ENCODE results near the gene MRPL36.
"Not testable (repeated sequence)": the region's sequence is repeated elsewhere in the genome, so short reads cannot be mapped to it uniquely, and the experiment has no call there.

The MRPL36 gene

DNA sequence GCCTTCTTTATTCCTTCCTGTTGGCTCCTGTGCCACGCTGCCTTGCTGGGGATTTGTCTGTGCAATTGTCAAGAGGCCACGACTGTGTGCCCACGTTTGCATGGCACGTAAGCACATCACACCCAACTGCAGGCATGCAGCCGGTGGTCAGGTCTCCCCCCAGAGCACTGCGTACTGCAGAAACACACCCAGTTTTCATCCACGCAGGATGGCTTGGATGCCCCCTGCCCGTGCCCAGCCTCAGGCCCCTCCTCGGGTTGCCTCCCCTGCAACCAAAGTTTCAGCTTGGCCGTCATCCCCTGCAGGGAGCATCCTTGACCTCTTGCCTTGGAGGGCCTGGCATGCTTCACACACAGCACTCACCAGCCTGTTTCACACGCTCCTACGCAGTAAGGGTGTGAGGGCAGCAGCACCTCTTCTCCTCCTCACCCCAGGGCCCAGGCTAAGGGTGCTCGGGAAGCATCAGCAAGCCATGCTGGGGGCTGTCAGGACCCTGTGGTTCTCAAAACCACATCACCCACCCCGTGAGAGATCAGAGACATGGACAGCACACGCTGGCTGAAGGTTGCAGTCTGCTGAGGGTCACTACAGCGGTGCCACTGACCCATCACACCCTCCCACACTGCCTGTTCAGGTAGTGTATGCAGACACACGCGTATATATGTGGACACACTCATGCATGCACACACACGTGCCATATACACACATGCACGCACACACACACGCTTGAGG is 3.1 kb downstream of the MRPL36 start:
- Histone ChIP-seq H3K4me1 (ENCODE audit: control insufficient read depth, insufficient read depth, low read length) (peaks cover 6% of the 10 kb centered on the region), H3K9me3 (ENCODE audit: control insufficient read depth, low read length) (no peaks in the 10 kb centered on the region), H3K36me3 (ENCODE audit: control insufficient read depth, insufficient read depth, low read length) (peaks cover 19% of the 10 kb centered on the region), H3K27me3 (ENCODE audit: control insufficient read depth, insufficient read depth, low read length, poor library complexity, severe bottlenecking) (no peaks in the 10 kb centered on the region), H3K4me3 (ENCODE audit: insufficient read depth, low read depth, low read length) (no peak overlapping the region), H3K27ac (ENCODE audit: insufficient read depth, low read depth, low read length, poor library complexity, severe bottlenecking) (no peak overlapping the region)
- WGBS, 2 experiments = 86% methylated on average over 21 of the region's 21 CpGs

DNA sequence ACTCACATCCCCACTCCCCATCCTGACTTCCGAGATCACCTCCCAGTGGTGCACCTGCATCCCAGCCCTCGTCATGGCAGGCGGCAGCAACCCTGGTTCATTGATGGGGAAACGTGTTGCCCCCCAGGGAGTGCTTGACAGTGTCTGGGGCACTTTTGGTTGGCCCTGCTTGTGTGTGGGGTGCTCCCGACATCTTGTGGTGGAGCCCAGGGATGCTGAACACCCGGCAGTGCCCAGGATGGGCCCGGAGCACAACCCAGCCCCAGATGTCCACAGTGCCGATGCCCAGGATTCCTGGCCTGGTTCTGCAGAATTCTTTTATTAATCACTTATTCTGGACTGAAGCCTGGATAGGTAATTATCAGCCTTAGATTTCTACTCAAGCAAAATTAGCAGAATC is 3.7 kb downstream of the MRPL36 start:
- WGBS, 2 experiments = 88 to 93% methylated on average over 8 of the region's 8 CpGs
- peaks cover 6% of the 10 kb centered on the region for H3K4me1 ChIP-seq (ENCODE audit: control insufficient read depth, insufficient read depth, low read length)
- H3K27me3 ChIP-seq (ENCODE audit: control insufficient read depth, insufficient read depth, low read length, poor library complexity, severe bottlenecking) = no peaks in the 10 kb centered on the region
- H3K9me3 ChIP-seq (ENCODE audit: control insufficient read depth, low read length) = no peaks in the 10 kb centered on the region
- peaks cover 19% of the 10 kb centered on the region for H3K36me3 ChIP-seq (ENCODE audit: control insufficient read depth, insufficient read depth, low read length)
- no peak overlapping the region for H3K27ac ChIP-seq (ENCODE audit: insufficient read depth, low read depth, low read length, poor library complexity, severe bottlenecking)
- H3K4me3 ChIP-seq (ENCODE audit: insufficient read depth, low read depth, low read length) = no peak overlapping the region

DNA sequence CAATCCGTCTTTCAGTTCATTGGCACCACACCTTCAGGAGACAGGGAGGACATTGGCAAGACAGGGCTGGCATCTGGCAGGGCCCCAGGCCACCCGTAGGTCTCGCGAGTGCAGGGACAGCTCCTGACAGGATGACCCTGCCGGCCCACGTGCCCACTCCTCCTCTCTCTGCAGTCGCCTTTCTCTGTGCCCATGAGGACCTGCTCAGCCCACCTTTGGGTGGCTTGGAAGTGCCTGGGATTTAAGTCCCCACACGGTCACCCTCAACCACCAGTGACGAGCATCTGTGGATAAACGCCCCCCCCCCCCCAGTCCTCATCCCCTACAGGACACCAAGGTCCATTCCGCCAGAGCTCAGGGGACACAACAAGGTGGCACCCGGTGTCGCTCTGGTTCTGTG is 4.1 kb downstream of the MRPL36 start:
- H3K27me3 ChIP-seq (ENCODE audit: control insufficient read depth, insufficient read depth, low read length, poor library complexity, severe bottlenecking) = no peaks in the 10 kb centered on the region
- H3K27ac ChIP-seq (ENCODE audit: insufficient read depth, low read depth, low read length, poor library complexity, severe bottlenecking) = no peak overlapping the region
- peaks cover 6% of the 10 kb centered on the region for H3K4me1 ChIP-seq (ENCODE audit: control insufficient read depth, insufficient read depth, low read length)
- WGBS, 2 experiments = 73 to 75% methylated on average over 13 of the region's 13 CpGs
- H3K9me3 ChIP-seq (ENCODE audit: control insufficient read depth, low read length) = no peaks in the 10 kb centered on the region
- peaks cover 19% of the 10 kb centered on the region for H3K36me3 ChIP-seq (ENCODE audit: control insufficient read depth, insufficient read depth, low read length)
- no peak overlapping the region for H3K4me3 ChIP-seq (ENCODE audit: insufficient read depth, low read depth, low read length)

DNA sequence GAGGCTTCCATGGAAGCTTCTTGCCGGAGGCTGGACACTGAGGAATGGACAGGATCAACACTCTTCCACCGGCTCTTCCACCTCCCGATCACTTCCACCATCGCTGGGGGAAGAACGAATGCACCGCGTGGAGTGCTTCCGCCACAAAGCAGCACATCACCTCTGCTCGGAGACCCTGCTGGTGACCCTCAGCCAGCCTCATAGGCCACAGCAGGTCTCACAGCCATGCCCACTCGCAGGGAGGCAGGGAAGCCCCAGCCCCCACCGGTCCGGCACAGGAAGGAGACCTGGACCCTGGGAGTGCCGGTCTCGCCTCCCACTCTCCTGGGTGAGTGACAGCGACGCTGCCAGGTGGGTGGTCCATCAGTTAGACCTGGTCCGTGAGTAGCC is 4.7 kb downstream of the MRPL36 start:
- peaks cover 6% of the 10 kb centered on the region for H3K4me1 ChIP-seq (ENCODE audit: control insufficient read depth, insufficient read depth, low read length)
- no peak overlapping the region for H3K4me3 ChIP-seq (ENCODE audit: insufficient read depth, low read depth, low read length)
- H3K36me3 ChIP-seq (ENCODE audit: control insufficient read depth, insufficient read depth, low read length) = peaks cover 19% of the 10 kb centered on the region
- H3K27ac ChIP-seq (ENCODE audit: insufficient read depth, low read depth, low read length, poor library complexity, severe bottlenecking) = no peak overlapping the region
- H3K9me3 ChIP-seq (ENCODE audit: control insufficient read depth, low read length) = no peaks in the 10 kb centered on the region
- H3K27me3 ChIP-seq (ENCODE audit: control insufficient read depth, insufficient read depth, low read length, poor library complexity, severe bottlenecking) = no peaks in the 10 kb centered on the region
- WGBS, 2 experiments = 91 to 92% methylated on average over 17 of the region's 17 CpGs

DNA sequence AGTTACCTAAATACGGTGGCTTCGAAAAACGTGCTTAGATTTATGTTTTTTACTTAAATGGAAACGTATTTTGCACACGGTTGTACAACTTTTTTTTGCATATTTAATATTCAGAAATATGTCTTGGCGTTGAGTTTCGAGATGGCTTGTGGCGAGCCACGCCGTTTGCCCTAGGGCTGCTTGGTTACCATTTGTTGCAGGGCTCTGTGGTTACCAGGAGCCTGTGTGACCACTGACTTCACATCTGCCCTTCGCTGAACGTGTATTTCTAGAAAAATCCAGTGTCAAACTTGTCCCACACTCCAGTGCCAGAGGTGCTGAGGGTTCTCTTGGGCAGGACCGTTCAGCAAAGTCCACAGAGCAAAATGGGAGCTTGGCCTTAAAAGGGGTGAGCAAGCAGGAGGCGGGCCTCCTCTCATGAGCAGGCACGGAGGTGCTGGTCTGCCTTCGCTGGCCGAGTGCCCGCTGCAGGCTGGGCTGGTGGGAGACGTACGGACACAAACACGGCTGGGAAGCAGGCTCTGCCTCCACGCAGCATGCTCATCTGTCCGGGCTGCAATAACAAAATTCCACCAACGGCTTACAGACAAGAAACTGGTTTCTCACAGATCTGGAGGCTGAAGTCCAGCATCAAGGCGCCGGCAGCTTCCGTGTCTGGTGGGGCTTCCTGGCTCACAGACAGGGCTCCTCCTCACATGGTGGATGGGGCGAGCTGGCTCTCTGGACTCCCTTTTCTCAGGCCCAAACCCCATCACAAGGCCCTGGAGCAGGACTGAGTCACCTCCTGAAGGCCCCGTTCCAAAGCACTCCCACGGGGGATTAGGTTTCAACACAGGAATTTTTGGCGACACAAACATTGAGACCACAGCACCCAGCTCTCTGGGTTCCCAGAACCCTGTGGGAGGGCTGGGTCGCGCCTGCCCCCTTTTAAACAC is 5.4 kb downstream of the MRPL36 start:
- H3K9me3 ChIP-seq (ENCODE audit: control insufficient read depth, low read length) = no peaks in the 10 kb centered on the region
- WGBS, 2 experiments = 94% methylated on average over 33 of the region's 33 CpGs
- no peak overlapping the region for H3K27ac ChIP-seq (ENCODE audit: insufficient read depth, low read depth, low read length, poor library complexity, severe bottlenecking)
- no peak overlapping the region for H3K4me3 ChIP-seq (ENCODE audit: insufficient read depth, low read depth, low read length)
- H3K4me1 ChIP-seq (ENCODE audit: control insufficient read depth, insufficient read depth, low read length) = peaks cover 6% of the 10 kb centered on the region
- peaks cover 19% of the 10 kb centered on the region for H3K36me3 ChIP-seq (ENCODE audit: control insufficient read depth, insufficient read depth, low read length)
- H3K27me3 ChIP-seq (ENCODE audit: control insufficient read depth, insufficient read depth, low read length, poor library complexity, severe bottlenecking) = no peaks in the 10 kb centered on the region

DNA sequence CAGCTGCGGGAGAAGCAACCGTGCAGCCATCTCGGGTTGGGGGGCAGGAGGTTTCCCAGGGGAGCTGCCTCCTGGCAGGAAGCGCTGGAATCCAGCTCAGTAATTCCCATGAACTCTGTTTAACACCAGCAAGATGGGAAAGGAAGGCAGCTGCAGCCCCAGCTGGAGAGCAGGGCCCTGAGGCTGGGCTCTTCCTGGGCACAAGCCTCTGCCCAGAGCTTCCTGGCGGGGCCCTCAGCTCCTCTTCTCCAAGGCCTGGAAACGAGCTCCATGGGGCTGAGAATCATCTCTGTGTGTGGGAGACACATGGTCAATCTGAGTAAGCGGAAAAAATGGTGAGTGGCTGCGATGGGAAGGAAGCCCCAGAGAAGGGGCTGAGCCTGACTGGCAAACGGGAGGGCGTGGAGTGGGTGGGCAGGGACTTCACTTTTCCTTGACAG is 6.3 kb downstream of the MRPL36 start:
- no peak overlapping the region for H3K27ac ChIP-seq (ENCODE audit: insufficient read depth, low read depth, low read length, poor library complexity, severe bottlenecking)
- H3K9me3 ChIP-seq (ENCODE audit: control insufficient read depth, low read length) = no peaks in the 10 kb centered on the region
- 89 to 93% methylated on average over 10 of the region's 10 CpGs for WGBS, 2 experiments

DNA sequence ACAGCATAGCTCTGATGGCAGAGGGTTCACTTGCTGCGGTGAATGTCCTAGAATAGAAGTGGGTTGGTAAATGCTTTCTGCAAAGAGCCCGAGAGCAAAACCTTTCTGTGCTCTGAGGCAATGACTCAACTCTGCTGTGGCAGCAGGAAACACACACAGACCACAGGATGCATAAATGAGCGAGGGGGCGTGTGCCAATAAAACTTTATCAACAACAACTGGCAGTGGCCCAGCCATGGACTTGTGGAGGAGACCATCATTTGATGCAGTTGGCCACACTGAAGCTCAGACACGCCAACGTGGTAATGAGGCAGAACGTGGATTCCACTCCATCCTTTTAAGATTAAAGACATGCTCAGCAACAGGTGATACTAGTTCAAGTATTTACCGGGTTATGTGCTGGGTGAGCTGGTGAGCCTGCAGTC is 6.8 kb downstream of the MRPL36 start:
- Histone ChIP-seq H3K9me3 (ENCODE audit: control insufficient read depth, low read length) (no peaks in the 10 kb centered on the region), H3K4me1 (ENCODE audit: control insufficient read depth, insufficient read depth, low read length) (no peaks in the 10 kb centered on the region), H3K36me3 (ENCODE audit: control insufficient read depth, insufficient read depth, low read length) (peaks cover 14% of the 10 kb centered on the region), H3K27me3 (ENCODE audit: control insufficient read depth, insufficient read depth, low read length, poor library complexity, severe bottlenecking) (no peaks in the 10 kb centered on the region), H3K4me3 (ENCODE audit: insufficient read depth, low read depth, low read length) (no peak overlapping the region), H3K27ac (ENCODE audit: insufficient read depth, low read depth, low read length, poor library complexity, severe bottlenecking) (no peak overlapping the region)
- WGBS, 2 experiments = 88 to 91% methylated on average over 8 of the region's 8 CpGs

More for the DNA sequence above, 6.3 kb downstream of the MRPL36 start:
- Histone ChIP-seq H3K4me1 (ENCODE audit: control insufficient read depth, insufficient read depth, low read length) (no peaks in the 10 kb centered on the region), H3K27me3 (ENCODE audit: control insufficient read depth, insufficient read depth, low read length, poor library complexity, severe bottlenecking) (no peaks in the 10 kb centered on the region), H3K36me3 (ENCODE audit: control insufficient read depth, insufficient read depth, low read length) (peaks cover 19% of the 10 kb centered on the region), H3K4me3 (ENCODE audit: insufficient read depth, low read depth, low read length) (no peak overlapping the region)

DNA sequence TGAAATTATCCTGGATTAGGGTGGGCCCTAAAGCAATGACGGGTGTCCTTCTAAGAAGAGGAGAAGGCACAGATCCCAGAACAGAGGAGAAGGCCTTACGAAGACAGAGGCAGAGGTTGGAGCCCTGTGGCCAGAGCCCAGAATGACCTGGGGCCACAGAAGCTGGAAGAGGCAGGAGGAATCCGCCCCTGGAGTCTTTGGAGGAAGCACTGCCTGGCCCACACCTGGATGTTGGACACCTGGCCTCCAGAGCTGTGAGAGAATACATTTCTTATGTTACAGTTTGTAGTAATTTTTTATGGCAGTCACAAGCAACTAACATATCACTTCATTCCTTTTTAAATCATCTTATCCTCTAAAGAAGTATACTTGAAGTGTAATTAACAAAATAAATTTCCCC is 8.5 kb downstream of the MRPL36 start:
- WGBS, 2 experiments = 84 to 88% methylated on average over 3 of the region's 3 CpGs
- H3K27ac ChIP-seq (ENCODE audit: insufficient read depth, low read depth, low read length, poor library complexity, severe bottlenecking) = no peak overlapping the region
- no peak overlapping the region for H3K4me3 ChIP-seq (ENCODE audit: insufficient read depth, low read depth, low read length)
- no peaks in the 10 kb centered on the region for H3K27me3 ChIP-seq (ENCODE audit: control insufficient read depth, insufficient read depth, low read length, poor library complexity, severe bottlenecking)
- H3K36me3 ChIP-seq (ENCODE audit: control insufficient read depth, insufficient read depth, low read length) = no peaks in the 10 kb centered on the region
- H3K9me3 ChIP-seq (ENCODE audit: control insufficient read depth, low read length) = no peaks in the 10 kb centered on the region
- no peaks in the 10 kb centered on the region for H3K4me1 ChIP-seq (ENCODE audit: control insufficient read depth, insufficient read depth, low read length)

DNA sequence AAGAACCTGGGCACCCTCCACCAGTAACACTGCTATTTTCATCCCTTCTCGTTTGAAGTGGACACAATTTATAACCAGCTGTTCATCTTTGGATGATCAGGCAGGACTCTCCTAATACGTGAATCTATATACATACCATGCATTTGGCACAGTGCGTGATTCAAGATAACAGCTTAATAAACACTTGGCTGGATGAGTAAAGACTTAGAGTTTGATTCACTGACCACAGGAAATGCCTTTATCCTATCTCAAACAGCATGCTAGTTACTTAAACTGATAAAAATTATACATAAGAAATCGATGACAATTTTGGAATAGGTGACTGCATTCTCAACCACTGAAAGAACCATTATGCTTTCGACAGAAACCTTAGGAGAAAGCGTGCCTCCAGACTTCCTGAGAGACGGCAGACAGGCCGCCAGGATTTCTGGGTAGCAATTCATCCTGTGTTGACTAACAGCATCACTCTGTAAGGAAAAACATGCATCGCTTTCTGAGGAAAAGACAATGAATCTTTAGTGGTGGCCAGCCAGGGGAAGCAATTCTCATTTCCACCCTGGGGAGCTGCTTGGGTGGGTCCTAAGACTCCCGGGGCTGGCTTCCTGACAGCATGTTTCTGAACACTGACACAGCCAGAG is 9.7 kb downstream of the MRPL36 start:
- H3K27ac ChIP-seq (ENCODE audit: insufficient read depth, low read depth, low read length, poor library complexity, severe bottlenecking) = no peak overlapping the region
- no peak overlapping the region for H3K4me3 ChIP-seq (ENCODE audit: insufficient read depth, low read depth, low read length)
- no peaks in the 10 kb centered on the region for H3K36me3 ChIP-seq (ENCODE audit: control insufficient read depth, insufficient read depth, low read length)
- no peaks in the 10 kb centered on the region for H3K9me3 ChIP-seq (ENCODE audit: control insufficient read depth, low read length)
- H3K27me3 ChIP-seq (ENCODE audit: control insufficient read depth, insufficient read depth, low read length, poor library complexity, severe bottlenecking) = no peaks in the 10 kb centered on the region
- WGBS, 2 experiments = 48 to 54% methylated on average over 10 of the region's 10 CpGs
- H3K4me1 ChIP-seq (ENCODE audit: control insufficient read depth, insufficient read depth, low read length) = no peaks in the 10 kb centered on the region

DNA sequence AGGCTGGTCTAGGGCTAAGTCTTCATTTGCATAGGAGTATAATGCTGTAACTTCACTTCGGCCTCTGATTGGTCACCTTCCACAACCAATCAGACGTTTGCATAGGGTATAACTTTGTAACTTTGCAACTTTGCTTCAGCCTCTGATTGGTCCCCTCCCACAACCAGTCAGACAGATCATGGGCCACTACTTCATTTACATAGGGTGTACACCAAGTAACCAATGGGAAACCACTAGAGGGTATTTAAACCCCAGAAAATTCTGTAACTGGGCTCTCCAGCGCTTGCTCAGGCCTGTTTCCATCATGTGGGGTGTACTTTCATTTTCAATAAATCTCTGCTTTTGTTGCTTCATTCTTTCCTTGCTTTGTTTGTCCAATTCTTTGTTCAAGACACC is 10.2 kb downstream of the MRPL36 start:
- not testable (repeated sequence) for H3K27ac ChIP-seq (ENCODE audit: insufficient read depth, low read depth, low read length, poor library complexity, severe bottlenecking); H3K4me3 ChIP-seq (ENCODE audit: insufficient read depth, low read depth, low read length); H3K9me3 ChIP-seq (ENCODE audit: control insufficient read depth, low read length); H3K36me3 ChIP-seq (ENCODE audit: control insufficient read depth, insufficient read depth, low read length); H3K4me1 ChIP-seq (ENCODE audit: control insufficient read depth, insufficient read depth, low read length); H3K27me3 ChIP-seq (ENCODE audit: control insufficient read depth, insufficient read depth, low read length, poor library complexity, severe bottlenecking)
- WGBS, 2 experiments = 88 to 93% methylated on average over 3 of the region's 3 CpGs

Measured in ectodermal cell (in vitro differentiated cells).